ENCODE results near the gene TTLL11. TPM values are rescaled to one million over a fixed set of nuclear protein-coding genes. Genes with fewer than 3 reads are reported as not detected.

The TTLL11 gene
- total and polyA plus RNA-seq, 8 donors: 3.4 to 7.5 (median 5.5) TPM

DNA sequence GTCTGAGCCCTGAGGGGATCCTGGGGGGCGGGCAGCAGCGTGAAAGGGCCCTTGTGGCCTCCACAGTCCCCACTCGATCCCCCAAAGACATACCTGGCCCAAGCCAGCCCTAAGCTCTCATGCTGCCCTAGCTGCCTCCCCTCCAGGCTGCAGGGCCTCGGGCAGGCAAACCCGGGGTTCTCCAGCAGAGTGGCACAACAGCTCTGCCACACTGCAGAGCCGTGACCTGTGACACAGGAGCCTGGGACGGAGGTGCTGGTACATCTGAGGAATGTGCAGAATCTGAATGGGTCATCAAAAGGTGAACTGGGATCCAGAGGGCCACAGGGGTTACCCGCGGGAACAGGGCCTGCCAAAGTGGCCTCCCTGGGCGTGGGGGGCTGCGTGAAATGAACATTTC, 278.5 kb downstream of the TTLL11 start:
- Histone ChIP-seq H3K4me1 (no peaks in the 10 kb centered on the region), H3K27me3 (no peaks in the 10 kb centered on the region), H3K4me3 (no peak overlapping the region), H3K27ac (no peak overlapping the region), H3K9me3 (no peaks in the 10 kb centered on the region), H3K36me3 (no peaks in the 10 kb centered on the region)
- 82 to 86% methylated on average over 11 of the region's 11 CpGs for WGBS, 2 donors
- intact Hi-C loops (cut with DNase I): no loop called here
- no peak for ATAC-seq
- FAIRE-seq: no peak
- TF ChIP-seq, protein P1, sequence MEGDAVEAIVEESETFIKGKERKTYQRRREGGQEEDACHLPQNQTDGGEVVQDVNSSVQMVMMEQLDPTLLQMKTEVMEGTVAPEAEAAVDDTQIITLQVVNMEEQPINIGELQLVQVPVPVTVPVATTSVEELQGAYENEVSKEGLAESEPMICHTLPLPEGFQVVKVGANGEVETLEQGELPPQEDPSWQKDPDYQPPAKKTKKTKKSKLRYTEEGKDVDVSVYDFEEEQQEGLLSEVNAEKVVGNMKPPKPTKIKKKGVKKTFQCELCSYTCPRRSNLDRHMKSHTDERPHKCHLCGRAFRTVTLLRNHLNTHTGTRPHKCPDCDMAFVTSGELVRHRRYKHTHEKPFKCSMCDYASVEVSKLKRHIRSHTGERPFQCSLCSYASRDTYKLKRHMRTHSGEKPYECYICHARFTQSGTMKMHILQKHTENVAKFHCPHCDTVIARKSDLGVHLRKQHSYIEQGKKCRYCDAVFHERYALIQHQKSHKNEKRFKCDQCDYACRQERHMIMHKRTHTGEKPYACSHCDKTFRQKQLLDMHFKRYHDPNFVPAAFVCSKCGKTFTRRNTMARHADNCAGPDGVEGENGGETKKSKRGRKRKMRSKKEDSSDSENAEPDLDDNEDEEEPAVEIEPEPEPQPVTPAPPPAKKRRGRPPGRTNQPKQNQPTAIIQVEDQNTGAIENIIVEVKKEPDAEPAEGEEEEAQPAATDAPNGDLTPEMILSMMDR (IDR thresholded peaks at IDR 0.05): no peak
- no peak for DNase-seq

GRCh38 chr9:121813519-121814210, 279.4 kb downstream of the TTLL11 start:
- Histone ChIP-seq H3K4me3 (no peak overlapping the region), H3K27me3 (no peaks in the 10 kb centered on the region), H3K4me1 (no peaks in the 10 kb centered on the region), H3K36me3 (no peaks in the 10 kb centered on the region), H3K9me3 (no peaks in the 10 kb centered on the region), H3K27ac (no peak overlapping the region)
- 85 to 86% methylated on average over 13 of the region's 13 CpGs for WGBS, 2 donors
- intact Hi-C loops (cut with DNase I): no loop called here
- no peak for DNase-seq
- no peak for FAIRE-seq
- TF ChIP-seq, protein P1 (IDR thresholded peaks at IDR 0.05): no peak
- no peak for ATAC-seq

- DNase-seq: no peak
- 79 to 82% methylated on average over 12 of the region's 12 CpGs for WGBS, 2 donors
- Histone ChIP-seq H3K27me3 (no peaks in the 10 kb centered on the region), H3K36me3 (no peaks in the 10 kb centered on the region), H3K4me1 (no peaks in the 10 kb centered on the region), H3K4me3 (no peak overlapping the region), H3K27ac (no peak overlapping the region), H3K9me3 (no peaks in the 10 kb centered on the region)
- intact Hi-C loops (cut with DNase I): no loop called here
- ATAC-seq: no peak
- no peak for FAIRE-seq
- TF ChIP-seq, protein P1 (IDR thresholded peaks at IDR 0.05): no peak
Measured at GRCh38 chr9:121812159-121812735, 280.9 kb downstream of the TTLL11 start.

- intact Hi-C loops (cut with DNase I): no loop called here
- TF ChIP-seq, protein P1 (IDR thresholded peaks at IDR 0.05): no peak
- no peak for ATAC-seq
Measured at GRCh38 chr9:121811751-121812150, 281.4 kb downstream of the TTLL11 start.

DNA sequence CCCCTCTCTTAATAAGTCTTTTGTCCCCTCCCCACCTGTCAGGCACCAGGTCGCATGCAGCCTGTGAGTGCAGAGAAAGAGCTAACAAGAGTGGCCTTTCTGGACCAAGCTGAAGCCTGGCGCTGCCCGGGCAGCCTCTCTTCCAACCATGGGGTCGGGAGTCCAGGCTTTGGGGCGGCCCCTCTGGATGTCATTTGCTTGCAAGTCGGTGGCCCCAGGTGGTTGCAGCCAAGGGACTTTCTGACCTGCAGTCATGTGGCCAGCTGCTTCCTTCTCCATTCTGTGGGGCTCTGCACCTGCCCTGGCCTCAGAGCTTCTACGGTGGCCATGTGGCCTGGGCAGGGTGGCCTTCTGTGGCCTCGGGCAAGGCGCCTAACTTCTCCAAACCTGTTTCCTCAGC, 282.0 kb downstream of the TTLL11 start:
- Histone ChIP-seq H3K4me1 (no peaks in the 10 kb centered on the region), H3K27me3 (no peaks in the 10 kb centered on the region), H3K36me3 (no peaks in the 10 kb centered on the region), H3K27ac (no peak overlapping the region), H3K9me3 (no peaks in the 10 kb centered on the region), H3K4me3 (no peak overlapping the region)
- no peak for ATAC-seq
- 82 to 89% methylated on average over 9 of the region's 9 CpGs for WGBS, 2 donors
- FAIRE-seq: no peak
- no peak for DNase-seq
- TF ChIP-seq, protein P1 (IDR thresholded peaks at IDR 0.05): no peak
- intact Hi-C loops (cut with DNase I): no loop called here

More at GRCh38 chr9:121811751-121812150, 281.4 kb downstream of the TTLL11 start:
- no peaks in the 10 kb centered on the region for H3K4me1 ChIP-seq
- no peaks in the 10 kb centered on the region for H3K27me3 ChIP-seq
- H3K27ac ChIP-seq: no peak overlapping the region
- H3K9me3 ChIP-seq: no peaks in the 10 kb centered on the region
- H3K4me3 ChIP-seq: no peak overlapping the region
- no peak for FAIRE-seq
- DNase-seq: no peak
- H3K36me3 ChIP-seq: no peaks in the 10 kb centered on the region
- WGBS, 2 donors: 83 to 87% methylated on average over 10 of the region's 10 CpGs

All from pancreas (tissue), 10 donors.